ENCODE data around the gene MYOZ3. TPM values are rescaled to one million over a fixed set of nuclear protein-coding genes. Genes with fewer than 3 reads are reported as not detected.

MYOZ3 gene
- polyA plus RNA-seq, 1 donor from 2014 or later, result not detected

GRCh38 chr5:150661821-150662596 is 958 bp downstream of the MYOZ3 start:
- H3K4me2 ChIP-seq (ENCODE audit: low read length), result no peak overlapping the region
- no peak overlapping the region for H3K27ac ChIP-seq (ENCODE audit: low read length)
- H4K20me1 ChIP-seq (ENCODE audit: insufficient read depth), result no peaks in the 10 kb centered on the region
- no peaks in the 10 kb centered on the region for H3K9me2 ChIP-seq (ENCODE audit: insufficient read depth, low read length)
- no peaks in the 10 kb centered on the region for H3K36me3 ChIP-seq (ENCODE audit: insufficient read depth, low read length)
- no peaks in the 10 kb centered on the region for H3K79me2 ChIP-seq (replicated peaks; ENCODE audit: insufficient read depth, low read length)
- H3K27me3 ChIP-seq (ENCODE audit: insufficient read depth, low read depth, low read length), result no peaks in the 10 kb centered on the region
- no peak overlapping the region for H3K9ac ChIP-seq (ENCODE audit: low read length)
- no peak overlapping the region for H2AFZ ChIP-seq (ENCODE audit: low read depth, low read length)
- H3K4me3 ChIP-seq (ENCODE audit: low read length), result no peak overlapping the region
- TF ChIP-seq TAF1 (IDR thresholded peaks at IDR 0.05; ENCODE audit: low read depth) (no peak), RAD21 (conservative IDR thresholded peaks at IDR 0.05) (no peak), SMC3 (conservative IDR thresholded peaks at IDR 0.05; ENCODE audit: poor library complexity) (no peak), POLR2AphosphoS5 (IDR thresholded peaks at IDR 0.05) (no peak), MXI1 (conservative IDR thresholded peaks at IDR 0.05; ENCODE audit: poor library complexity, severe bottlenecking) (no peak), EP300 (conservative IDR thresholded peaks at IDR 0.05; ENCODE audit: poor library complexity, severe bottlenecking) (no peak), EZH2 (IDR thresholded peaks at IDR 0.05; ENCODE audit: borderline replicate concordance, insufficient read depth, low read length, poor library complexity, severe bottlenecking) (no peak)
- TF ChIP-seq, protein P1, sequence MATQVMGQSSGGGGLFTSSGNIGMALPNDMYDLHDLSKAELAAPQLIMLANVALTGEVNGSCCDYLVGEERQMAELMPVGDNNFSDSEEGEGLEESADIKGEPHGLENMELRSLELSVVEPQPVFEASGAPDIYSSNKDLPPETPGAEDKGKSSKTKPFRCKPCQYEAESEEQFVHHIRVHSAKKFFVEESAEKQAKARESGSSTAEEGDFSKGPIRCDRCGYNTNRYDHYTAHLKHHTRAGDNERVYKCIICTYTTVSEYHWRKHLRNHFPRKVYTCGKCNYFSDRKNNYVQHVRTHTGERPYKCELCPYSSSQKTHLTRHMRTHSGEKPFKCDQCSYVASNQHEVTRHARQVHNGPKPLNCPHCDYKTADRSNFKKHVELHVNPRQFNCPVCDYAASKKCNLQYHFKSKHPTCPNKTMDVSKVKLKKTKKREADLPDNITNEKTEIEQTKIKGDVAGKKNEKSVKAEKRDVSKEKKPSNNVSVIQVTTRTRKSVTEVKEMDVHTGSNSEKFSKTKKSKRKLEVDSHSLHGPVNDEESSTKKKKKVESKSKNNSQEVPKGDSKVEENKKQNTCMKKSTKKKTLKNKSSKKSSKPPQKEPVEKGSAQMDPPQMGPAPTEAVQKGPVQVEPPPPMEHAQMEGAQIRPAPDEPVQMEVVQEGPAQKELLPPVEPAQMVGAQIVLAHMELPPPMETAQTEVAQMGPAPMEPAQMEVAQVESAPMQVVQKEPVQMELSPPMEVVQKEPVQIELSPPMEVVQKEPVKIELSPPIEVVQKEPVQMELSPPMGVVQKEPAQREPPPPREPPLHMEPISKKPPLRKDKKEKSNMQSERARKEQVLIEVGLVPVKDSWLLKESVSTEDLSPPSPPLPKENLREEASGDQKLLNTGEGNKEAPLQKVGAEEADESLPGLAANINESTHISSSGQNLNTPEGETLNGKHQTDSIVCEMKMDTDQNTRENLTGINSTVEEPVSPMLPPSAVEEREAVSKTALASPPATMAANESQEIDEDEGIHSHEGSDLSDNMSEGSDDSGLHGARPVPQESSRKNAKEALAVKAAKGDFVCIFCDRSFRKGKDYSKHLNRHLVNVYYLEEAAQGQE (IDR thresholded peaks at IDR 0.05; ENCODE audit: borderline replicate concordance), result no peak
- TF ChIP-seq, protein P2, sequence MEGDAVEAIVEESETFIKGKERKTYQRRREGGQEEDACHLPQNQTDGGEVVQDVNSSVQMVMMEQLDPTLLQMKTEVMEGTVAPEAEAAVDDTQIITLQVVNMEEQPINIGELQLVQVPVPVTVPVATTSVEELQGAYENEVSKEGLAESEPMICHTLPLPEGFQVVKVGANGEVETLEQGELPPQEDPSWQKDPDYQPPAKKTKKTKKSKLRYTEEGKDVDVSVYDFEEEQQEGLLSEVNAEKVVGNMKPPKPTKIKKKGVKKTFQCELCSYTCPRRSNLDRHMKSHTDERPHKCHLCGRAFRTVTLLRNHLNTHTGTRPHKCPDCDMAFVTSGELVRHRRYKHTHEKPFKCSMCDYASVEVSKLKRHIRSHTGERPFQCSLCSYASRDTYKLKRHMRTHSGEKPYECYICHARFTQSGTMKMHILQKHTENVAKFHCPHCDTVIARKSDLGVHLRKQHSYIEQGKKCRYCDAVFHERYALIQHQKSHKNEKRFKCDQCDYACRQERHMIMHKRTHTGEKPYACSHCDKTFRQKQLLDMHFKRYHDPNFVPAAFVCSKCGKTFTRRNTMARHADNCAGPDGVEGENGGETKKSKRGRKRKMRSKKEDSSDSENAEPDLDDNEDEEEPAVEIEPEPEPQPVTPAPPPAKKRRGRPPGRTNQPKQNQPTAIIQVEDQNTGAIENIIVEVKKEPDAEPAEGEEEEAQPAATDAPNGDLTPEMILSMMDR (IDR thresholded peaks at IDR 0.05; ENCODE audit: poor library complexity, severe bottlenecking), result no peak
- no peaks in the 10 kb centered on the region for H3K9me3 ChIP-seq (ENCODE audit: low read length)
- H3F3A ChIP-seq (ENCODE audit: insufficient read depth, low read length, poor library complexity, severe bottlenecking), result no peaks in the 10 kb centered on the region

GRCh38 chr5:150662731-150663516 is 1.9 kb downstream of the MYOZ3 start:
- H4K20me1 ChIP-seq (ENCODE audit: insufficient read depth), result no peaks in the 10 kb centered on the region
- H3K36me3 ChIP-seq (ENCODE audit: insufficient read depth, low read length), result no peaks in the 10 kb centered on the region
- no peaks in the 10 kb centered on the region for H3K27me3 ChIP-seq (ENCODE audit: insufficient read depth, low read depth, low read length)
- no peak overlapping the region for H3K27ac ChIP-seq (ENCODE audit: low read length)
- TF ChIP-seq TAF1 (IDR thresholded peaks at IDR 0.05; ENCODE audit: low read depth) (no peak), EP300 (conservative IDR thresholded peaks at IDR 0.05; ENCODE audit: poor library complexity, severe bottlenecking) (no peak), MXI1 (conservative IDR thresholded peaks at IDR 0.05; ENCODE audit: poor library complexity, severe bottlenecking) (no peak), POLR2AphosphoS5 (IDR thresholded peaks at IDR 0.05) (no peak), EZH2 (IDR thresholded peaks at IDR 0.05; ENCODE audit: borderline replicate concordance, insufficient read depth, low read length, poor library complexity, severe bottlenecking) (no peak), RAD21 (conservative IDR thresholded peaks at IDR 0.05) (no peak), SMC3 (conservative IDR thresholded peaks at IDR 0.05; ENCODE audit: poor library complexity) (no peak)
- TF ChIP-seq, protein P1 (IDR thresholded peaks at IDR 0.05; ENCODE audit: borderline replicate concordance), result no peak
- TF ChIP-seq, protein P2 (IDR thresholded peaks at IDR 0.05; ENCODE audit: poor library complexity, severe bottlenecking), result no peak
- no peaks in the 10 kb centered on the region for H3K79me2 ChIP-seq (replicated peaks; ENCODE audit: insufficient read depth, low read length)
- no peaks in the 10 kb centered on the region for H3F3A ChIP-seq (ENCODE audit: insufficient read depth, low read length, poor library complexity, severe bottlenecking)
- H3K9ac ChIP-seq (ENCODE audit: low read length), result no peak overlapping the region
- no peak overlapping the region for H2AFZ ChIP-seq (ENCODE audit: low read depth, low read length)
- H3K4me2 ChIP-seq (ENCODE audit: low read length), result no peak overlapping the region
- no peaks in the 10 kb centered on the region for H3K9me2 ChIP-seq (ENCODE audit: insufficient read depth, low read length)
- H3K4me3 ChIP-seq (ENCODE audit: low read length), result no peak overlapping the region
- no peaks in the 10 kb centered on the region for H3K9me3 ChIP-seq (ENCODE audit: low read length)
